HEK293T (cell line): ENCODE data around the gene LRRK1.

Experiments used
- CTCF ChIA-PET: fragments of 350-600 bp; formaldehyde crosslinking; extraction: SDS; loops from one replicate; lab custom pipeline; 2021; ENCODE audit warnings: antibody characterized with exemption, inconsistent platforms; lab: Yijun Ruan, JAX
- POLR2A ChIA-PET: fragments of 350-600 bp; formaldehyde crosslinking; extraction: SDS; loops from one replicate; lab custom pipeline; 2020; ENCODE audit warnings: antibody characterized with exemption, inconsistent platforms; lab: Yijun Ruan, JAX
- DNase-seq: peaks from one replicate; pipeline ENCODE4 v3.0.0; 2012; ENCODE audit warnings: mixed read lengths; ENCODE audit errors: extremely low spot score
- ARNT ChIP-seq: fragments of 450-650 bp; IDR thresholded peaks from 2 replicates; pipeline ENCODE4 v1.6.1; 2017; ENCODE audit warnings: mild to moderate bottlenecking
- BHLHE40 ChIP-seq: fragments of 450-650 bp; IDR thresholded peaks from 2 replicates; pipeline ENCODE4 v1.6.1; 2016; ENCODE audit warnings: mild to moderate bottlenecking, moderate library complexity, borderline replicate concordance
- CTBP1 ChIP-seq: fragments of 450-650 bp; IDR thresholded peaks from 2 replicates; pipeline ENCODE4 v1.6.1; 2016; ENCODE audit warnings: borderline replicate concordance
- ELF4 ChIP-seq: fragments of 450-650 bp; IDR thresholded peaks from 2 replicates; pipeline ENCODE4 v1.6.1; 2017; ENCODE audit warnings: antibody characterized with exemption
- FOXA1 ChIP-seq: fragments of 450-650 bp; IDR thresholded peaks from 2 replicates; pipeline ENCODE4 v1.6.1; 2016; ENCODE audit warnings: mild to moderate bottlenecking
- FOXK2 ChIP-seq: fragments of 450-650 bp; IDR thresholded peaks from 2 replicates; pipeline ENCODE4 v1.6.1; 2016; ENCODE audit warnings: mild to moderate bottlenecking
- FOXM1 ChIP-seq: fragments of 450-650 bp; IDR thresholded peaks from 2 replicates; pipeline ENCODE4 v1.6.1; 2017; ENCODE audit warnings: mild to moderate bottlenecking, borderline replicate concordance
- HDGF ChIP-seq: fragments of 450-650 bp; IDR thresholded peaks from 2 replicates; pipeline ENCODE4 v1.6.1; 2017; ENCODE audit warnings: antibody characterized with exemption, borderline replicate concordance
- L3MBTL2 ChIP-seq: fragments of 450-650 bp; conservative IDR thresholded peaks from 2 replicates; pipeline ENCODE4 v1.6.1; 2016; ENCODE audit warnings: mild to moderate bottlenecking
- LEF1 ChIP-seq: fragments of 450-650 bp; IDR thresholded peaks from 2 replicates; pipeline ENCODE4 v1.6.1; 2017; ENCODE audit warnings: mild to moderate bottlenecking, borderline replicate concordance
- NFRKB ChIP-seq: fragments of 450-650 bp; IDR thresholded peaks from 2 replicates; pipeline ENCODE4 v1.6.1; 2016; ENCODE audit warnings: mild to moderate bottlenecking, moderate library complexity
- PKNOX1 ChIP-seq: fragments of 450-650 bp; IDR thresholded peaks from 2 replicates; pipeline ENCODE4 v1.6.1; 2016
- SP1 ChIP-seq: fragments of 450-650 bp; IDR thresholded peaks from 2 replicates; pipeline ENCODE4 v1.6.1; 2017
- SUZ12 ChIP-seq: fragments of 450-650 bp; IDR thresholded peaks from 2 replicates; pipeline ENCODE4 v1.6.1; 2016; ENCODE audit warnings: mild to moderate bottlenecking
- TARDBP ChIP-seq: fragments of 450-650 bp; IDR thresholded peaks from 2 replicates; pipeline ENCODE4 v1.6.1; 2016
- ZNF384 ChIP-seq: fragments of 450-650 bp; IDR thresholded peaks from 2 replicates; pipeline ENCODE4 v1.6.1; 2016

LRRK1 gene

GRCh38 chr15:101105059-101105891, 186.1 kb downstream of the LRRK1 start:
- CTCF ChIA-PET = interaction anchor here (1.3 kb wide), 1 partner anchor 36 kb away, joined by 3 read pairs; no protein-coding TSS in a partner anchor
- no peak for TF ChIP-seq ARNT
- TF ChIP-seq TARDBP = no peak
- no peak for TF ChIP-seq HDGF
- TF ChIP-seq PKNOX1 = no peak; the same call in 1 of the 2 replicates
- no peak for TF ChIP-seq NFRKB
- no peak for TF ChIP-seq ZNF384
- no peak for TF ChIP-seq ELF4
- no peak for TF ChIP-seq FOXM1
- TF ChIP-seq BHLHE40 = no peak
- no peak for TF ChIP-seq SUZ12
- no peak for TF ChIP-seq L3MBTL2
- TF ChIP-seq FOXA1 = no peak
- TF ChIP-seq LEF1 = no peak
- DNase-seq = no peak
- POLR2A ChIA-PET = no interaction called here

DNA sequence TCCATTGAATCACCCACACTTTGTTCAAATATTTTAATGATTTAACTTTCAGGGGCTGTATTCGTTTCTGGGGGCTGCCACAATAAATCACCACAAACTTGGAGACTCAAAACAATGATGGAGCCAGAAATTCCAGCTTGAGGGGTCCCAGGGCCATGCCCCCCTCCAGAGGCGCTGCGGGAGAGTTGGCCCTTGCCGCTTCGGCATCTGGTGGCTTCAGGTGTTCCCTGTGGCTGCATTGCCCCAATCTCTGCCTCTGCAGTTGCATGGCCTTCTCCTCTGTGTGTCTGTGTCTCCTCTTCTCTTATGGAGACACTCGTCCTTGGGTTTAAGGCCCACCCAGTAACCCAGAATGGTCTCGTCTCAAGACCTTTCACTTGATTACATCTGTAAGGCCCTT, 187.9 kb downstream of the LRRK1 start:
- DNase-seq = no peak
- ChIA-PET POLR2A (no interaction called here), CTCF (no interaction called here)
- no peak for TF ChIP-seq NFRKB
- TF ChIP-seq HDGF = no peak
- TF ChIP-seq BHLHE40 = no peak
- TF ChIP-seq ARNT = no peak
- no peak for TF ChIP-seq CTBP1
- no peak for TF ChIP-seq TARDBP
- TF ChIP-seq ELF4 = no peak
- no peak for TF ChIP-seq L3MBTL2
- TF ChIP-seq PKNOX1 = no peak
- TF ChIP-seq SP1 = no peak
- no peak for TF ChIP-seq FOXK2
- TF ChIP-seq FOXM1 = no peak
- no peak for TF ChIP-seq SUZ12
- no peak for TF ChIP-seq ZNF384
- TF ChIP-seq FOXA1 = no peak
- TF ChIP-seq LEF1 = no peak

GRCh38 chr15:101107625-101108460, 188.7 kb downstream of the LRRK1 start:
- ChIA-PET CTCF (no interaction called here), POLR2A (no interaction called here)
- TF ChIP-seq FOXK2 = no peak
- TF ChIP-seq FOXA1 = no peak
- no peak for TF ChIP-seq ARNT
- no peak for TF ChIP-seq TARDBP
- TF ChIP-seq CTBP1 = no peak
- no peak for TF ChIP-seq LEF1
- TF ChIP-seq L3MBTL2 = no peak
- TF ChIP-seq HDGF = no peak
- TF ChIP-seq SUZ12 = no peak
- TF ChIP-seq BHLHE40 = no peak
- TF ChIP-seq SP1 = no peak
- no peak for TF ChIP-seq FOXM1
- TF ChIP-seq ZNF384 = no peak
- no peak for TF ChIP-seq NFRKB
- no peak for TF ChIP-seq ELF4
- TF ChIP-seq PKNOX1 = no peak
- DNase-seq = no peak

DNA sequence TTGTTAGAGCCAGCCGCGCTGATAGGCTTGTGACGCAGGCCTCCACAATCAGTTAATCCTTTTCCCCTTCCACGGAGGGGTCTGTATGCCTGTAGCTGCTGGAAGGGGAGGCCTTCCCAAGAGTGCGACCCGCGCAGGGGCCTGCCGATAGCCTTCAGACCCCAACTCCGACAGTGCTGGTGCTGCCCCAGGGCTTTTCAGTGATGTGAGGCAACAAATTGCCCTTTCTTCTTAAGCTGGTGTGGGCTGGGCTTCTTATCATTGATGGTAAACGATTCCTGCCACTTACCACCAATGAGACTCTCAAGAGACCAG, 189.3 kb downstream of the LRRK1 start:
- no peak for DNase-seq
- POLR2A ChIA-PET = no interaction called here
- TF ChIP-seq CTBP1 = no peak
- TF ChIP-seq SUZ12 = no peak
- no peak for TF ChIP-seq NFRKB
- no peak for TF ChIP-seq SP1
- TF ChIP-seq FOXM1 = no peak
- no peak for TF ChIP-seq ARNT
- no peak for TF ChIP-seq FOXK2
- CTCF ChIA-PET = no interaction called here

DNA sequence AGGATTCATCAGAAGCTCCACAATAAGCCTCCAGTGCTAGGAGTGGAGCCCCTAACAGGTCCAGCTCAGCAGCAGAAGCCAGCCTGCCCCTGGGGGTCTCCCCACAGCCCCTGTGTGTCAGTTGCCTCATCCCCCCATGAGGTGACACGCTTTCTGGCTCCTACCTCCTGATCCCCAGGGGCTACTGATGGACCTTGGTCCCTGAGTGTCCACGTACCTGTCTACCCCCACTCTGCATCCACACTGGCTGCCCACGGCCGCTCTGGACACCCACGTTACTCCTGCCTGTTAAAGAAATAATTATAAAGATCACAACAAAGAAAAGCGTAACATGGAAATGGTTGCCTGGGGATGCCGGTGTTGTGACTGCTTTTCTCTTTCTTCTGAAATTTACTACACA, 189.6 kb downstream of the LRRK1 start:
- ChIA-PET POLR2A (no interaction called here), CTCF (no interaction called here)
- no peak for DNase-seq
- TF ChIP-seq CTBP1 (no peak), FOXA1 (no peak), FOXM1 (no peak), FOXK2 (no peak), BHLHE40 (no peak), HDGF (no peak), L3MBTL2 (no peak), NFRKB (no peak), PKNOX1 (no peak), LEF1 (no peak), SUZ12 (no peak), TARDBP (no peak), ARNT (no peak), ZNF384 (no peak), ELF4 (no peak), SP1 (no peak)
